PFSK-1 (cell line): ENCODE measurements around the gene AGXT2.

Experiments
- FOXP2 ChIP-seq: optimal IDR thresholded peaks from 2 replicates; pipeline ENCODE3; 2011; ENCODE audit warnings: borderline replicate concordance, control low read depth, inconsistent platforms; ENCODE audit not compliant: insufficient read depth; ENCODE audit errors: extremely low read length, extremely low read depth
- POLR2AphosphoS5 ChIP-seq: IDR thresholded peaks from 2 replicates; pipeline ENCODE4 v1.6.1; 2012; ENCODE audit warnings: low read depth, mild to moderate bottlenecking, control low read depth, low read length, moderate library complexity
- SIN3A ChIP-seq: IDR thresholded peaks from 2 replicates; pipeline ENCODE4 v1.6.1; 2012; ENCODE audit warnings: mild to moderate bottlenecking, low read length, moderate library complexity, borderline replicate concordance; ENCODE audit not compliant: insufficient read depth
- TAF1 ChIP-seq: IDR thresholded peaks from 2 replicates; pipeline ENCODE4 v1.6.1; 2012; ENCODE audit warnings: low read length, control low read depth, borderline replicate concordance; ENCODE audit not compliant: insufficient read depth
- TF ChIP-seq, protein P1 (sequence below), 2 experiments: IDR thresholded peaks; 2 replicates each; pipeline versions ENCODE4 v1.6.1 to v1.8.0; 2011 to 2012; ENCODE audit warnings: low read depth in 2 of 2, low read length in 2 of 2, control low read depth in 1 of 2, inconsistent platforms in 1 of 2, mild to moderate bottlenecking in 1 of 2, moderate library complexity in 1 of 2; ENCODE audit not compliant: insufficient read depth in 1 of 2

The AGXT2 gene

DNA sequence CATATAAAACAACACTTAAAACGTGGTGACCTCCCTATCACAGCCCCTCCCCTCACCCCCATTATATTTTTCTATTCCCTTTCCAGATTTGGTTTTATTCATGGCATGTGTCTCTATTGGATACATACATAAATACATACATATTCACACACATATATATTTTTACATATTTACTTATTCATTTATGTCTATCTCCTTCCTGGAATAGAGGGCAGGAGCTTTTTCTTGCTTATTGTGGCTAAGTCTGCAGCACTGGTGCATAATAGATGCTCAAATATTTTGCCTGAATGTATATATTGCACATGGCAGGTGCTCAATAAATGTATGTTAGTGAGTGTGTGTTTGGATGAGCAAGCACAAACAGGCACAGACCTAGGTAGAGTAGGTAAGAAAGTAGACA lies 2.5 kb downstream of the AGXT2 start:
- TF ChIP-seq POLR2AphosphoS5 (no peak), FOXP2 (no peak), SIN3A (no peak), TAF1 (no peak)
- TF ChIP-seq, protein P1, sequence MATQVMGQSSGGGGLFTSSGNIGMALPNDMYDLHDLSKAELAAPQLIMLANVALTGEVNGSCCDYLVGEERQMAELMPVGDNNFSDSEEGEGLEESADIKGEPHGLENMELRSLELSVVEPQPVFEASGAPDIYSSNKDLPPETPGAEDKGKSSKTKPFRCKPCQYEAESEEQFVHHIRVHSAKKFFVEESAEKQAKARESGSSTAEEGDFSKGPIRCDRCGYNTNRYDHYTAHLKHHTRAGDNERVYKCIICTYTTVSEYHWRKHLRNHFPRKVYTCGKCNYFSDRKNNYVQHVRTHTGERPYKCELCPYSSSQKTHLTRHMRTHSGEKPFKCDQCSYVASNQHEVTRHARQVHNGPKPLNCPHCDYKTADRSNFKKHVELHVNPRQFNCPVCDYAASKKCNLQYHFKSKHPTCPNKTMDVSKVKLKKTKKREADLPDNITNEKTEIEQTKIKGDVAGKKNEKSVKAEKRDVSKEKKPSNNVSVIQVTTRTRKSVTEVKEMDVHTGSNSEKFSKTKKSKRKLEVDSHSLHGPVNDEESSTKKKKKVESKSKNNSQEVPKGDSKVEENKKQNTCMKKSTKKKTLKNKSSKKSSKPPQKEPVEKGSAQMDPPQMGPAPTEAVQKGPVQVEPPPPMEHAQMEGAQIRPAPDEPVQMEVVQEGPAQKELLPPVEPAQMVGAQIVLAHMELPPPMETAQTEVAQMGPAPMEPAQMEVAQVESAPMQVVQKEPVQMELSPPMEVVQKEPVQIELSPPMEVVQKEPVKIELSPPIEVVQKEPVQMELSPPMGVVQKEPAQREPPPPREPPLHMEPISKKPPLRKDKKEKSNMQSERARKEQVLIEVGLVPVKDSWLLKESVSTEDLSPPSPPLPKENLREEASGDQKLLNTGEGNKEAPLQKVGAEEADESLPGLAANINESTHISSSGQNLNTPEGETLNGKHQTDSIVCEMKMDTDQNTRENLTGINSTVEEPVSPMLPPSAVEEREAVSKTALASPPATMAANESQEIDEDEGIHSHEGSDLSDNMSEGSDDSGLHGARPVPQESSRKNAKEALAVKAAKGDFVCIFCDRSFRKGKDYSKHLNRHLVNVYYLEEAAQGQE (IDR thresholded peaks at IDR 0.05; ENCODE audit: insufficient read depth in 1 of 2, low read depth in 2 of 2, low read length in 2 of 2), result no peak

DNA sequence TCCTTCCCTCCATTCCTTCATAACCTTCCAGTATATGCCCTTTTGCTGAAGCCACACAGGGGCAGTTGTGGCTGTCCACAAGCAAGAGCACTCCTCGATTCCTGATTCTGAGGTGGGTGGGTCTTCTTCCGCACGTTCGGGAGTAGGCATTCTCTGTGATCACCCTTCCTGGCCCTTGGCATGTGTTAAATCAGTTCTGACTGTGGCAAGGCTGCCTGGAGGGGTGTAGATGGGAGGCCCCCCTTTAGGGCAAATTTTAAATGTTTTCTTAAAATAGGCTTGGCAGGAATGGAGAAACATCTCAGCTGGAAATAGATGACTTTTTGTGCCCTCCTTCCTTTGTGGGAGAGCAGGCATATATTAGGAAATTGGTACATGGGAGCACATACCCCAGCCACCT lies 3.1 kb downstream of the AGXT2 start:
- TF ChIP-seq FOXP2 (no peak), POLR2AphosphoS5 (no peak), SIN3A (no peak)
- TF ChIP-seq, protein P1 (IDR thresholded peaks at IDR 0.05; ENCODE audit: insufficient read depth in 1 of 2, low read depth in 2 of 2, low read length in 2 of 2), result no peak

DNA sequence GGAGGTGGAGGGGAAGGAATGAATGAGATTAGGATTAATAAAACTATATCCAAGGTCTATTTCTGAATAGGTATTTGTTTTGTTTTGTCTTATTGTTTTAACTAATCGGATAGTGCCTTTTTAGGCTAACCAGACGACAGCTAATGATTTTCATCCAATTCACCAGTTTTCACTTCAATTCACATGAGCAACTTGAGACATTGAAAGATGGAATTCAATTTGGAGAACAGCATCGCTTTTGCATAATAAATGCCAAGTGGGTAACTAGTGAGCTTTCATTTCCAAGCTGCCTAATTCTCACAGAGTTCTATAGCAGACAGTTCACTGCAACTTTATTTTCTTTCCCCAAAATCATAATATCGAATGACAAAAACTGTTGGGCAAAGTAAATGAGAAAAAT lies 5.0 kb downstream of the AGXT2 start:
- TF ChIP-seq TAF1 (no peak), FOXP2 (no peak), POLR2AphosphoS5 (no peak)

DNA sequence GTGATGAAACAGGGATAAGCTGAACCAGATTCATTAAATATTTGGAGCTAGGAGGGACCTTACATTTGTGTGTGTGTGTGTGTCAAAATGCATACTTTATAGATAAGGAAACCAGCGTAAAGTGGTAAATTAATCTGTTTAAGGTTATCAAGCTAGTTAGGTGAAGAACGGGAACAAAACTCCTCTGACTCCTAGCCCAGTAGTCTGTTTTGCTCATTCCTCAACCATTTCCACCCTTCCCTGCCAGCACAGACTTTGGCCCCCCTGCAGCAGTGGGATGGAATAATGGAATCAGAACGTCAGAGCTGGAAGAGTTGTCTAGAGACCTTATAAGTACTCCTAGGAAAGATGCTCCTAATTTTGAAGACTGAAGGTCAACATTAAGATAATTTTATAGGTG lies 6.5 kb downstream of the AGXT2 start:
- TF ChIP-seq FOXP2 (no peak), POLR2AphosphoS5 (no peak), SIN3A (no peak), TAF1 (no peak)
- TF ChIP-seq, protein P1 (IDR thresholded peaks at IDR 0.05; ENCODE audit: insufficient read depth in 1 of 2, low read depth in 2 of 2, low read length in 2 of 2), result no peak

DNA sequence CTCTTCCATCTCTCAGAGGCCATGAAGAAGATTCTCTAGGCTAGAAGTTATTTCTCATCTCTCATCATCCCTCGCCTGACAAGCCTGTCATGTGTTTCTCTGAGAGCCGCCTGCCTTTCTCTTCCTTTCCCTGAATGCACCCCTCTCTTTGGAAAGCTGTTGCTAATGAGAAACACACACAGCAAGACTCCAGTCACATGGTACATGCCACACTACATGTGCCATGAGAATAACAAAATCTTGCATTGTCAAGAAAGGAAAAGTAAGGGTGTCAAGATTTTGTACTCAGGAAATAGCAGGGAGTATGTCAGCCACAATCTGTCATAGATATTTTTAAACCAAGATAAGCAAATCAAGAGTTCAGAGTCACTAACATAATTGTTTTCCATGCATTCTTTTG lies 8.9 kb downstream of the AGXT2 start:
- TF ChIP-seq, protein P1 (IDR thresholded peaks at IDR 0.05; ENCODE audit: insufficient read depth in 1 of 2, low read depth in 2 of 2, low read length in 2 of 2), result no peak
- no peak for TF ChIP-seq POLR2AphosphoS5
- no peak for TF ChIP-seq SIN3A
- no peak for TF ChIP-seq TAF1
- no peak for TF ChIP-seq FOXP2
